K562 (cell line): ENCODE data around the gene ZCRB1. TPM values are rescaled to one million over a fixed set of nuclear protein-coding genes. Genes with fewer than 3 reads are reported as not detected.

Experiments used
- DEAF1 ChIP-seq: fragments of 450-650 bp; formaldehyde crosslinking; IDR thresholded peaks from 2 replicates; pipeline ENCODE4 v1.4.0; 2020; ENCODE audit warnings: mild to moderate bottlenecking, moderate library complexity
- HBP1 ChIP-seq: fragments of 450-650 bp; formaldehyde crosslinking; IDR thresholded peaks from 2 replicates; pipeline ENCODE4 v1.4.0; 2022; ENCODE audit warnings: missing genetic modification characterization
- HNRNPK ChIP-seq: fragments of 200-400 bp; formaldehyde crosslinking; IDR thresholded peaks from one replicate; pipeline ENCODE4 v1.6.1; 2018; ENCODE audit warnings: mild to moderate bottlenecking, low read depth, low read length; ENCODE audit not compliant: poor library complexity, severe bottlenecking
- RAD21 ChIP-seq, 2 experiments: fragments of 250-450 bp in 1 of 2; fragments of 450-650 bp in 1 of 2; sonication (Bioruptor Pico) in 1 of 2; formaldehyde crosslinking in 1 of 2; IDR thresholded peaks in 1 of 2; conservative IDR thresholded peaks in 1 of 2; 2 replicates each; pipeline versions ENCODE4 v1.4.0 to v1.8.0; 2020 to 2022; ENCODE audit warnings: mild to moderate bottlenecking in 2 of 2, moderate library complexity in 1 of 2
- TOE1 ChIP-seq, 2 experiments: fragments of 450-650 bp in 1 of 2; sonication (generic) in 1 of 2; formaldehyde crosslinking in 1 of 2; IDR thresholded peaks; 2 replicates each; pipeline versions ENCODE4 v1.7.1 to v1.8.0; 2016 to 2022; ENCODE audit warnings: borderline replicate concordance in 2 of 2, mild to moderate bottlenecking in 2 of 2, antibody characterized with exemption in 1 of 2, inconsistent platforms in 1 of 2, low read depth in 1 of 2, missing genetic modification reagents in 1 of 2, moderate library complexity in 1 of 2
- ZBTB12 ChIP-seq: fragments of 250-450 bp; sonication (Bioruptor Pico); IDR thresholded peaks from 2 replicates; pipeline ENCODE4 v1.4.0; 2020
- ZNF134 ChIP-seq: fragments of 250-450 bp; sonication (Bioruptor Pico); conservative IDR thresholded peaks from 2 replicates; pipeline ENCODE4 v1.4.0; 2020
- ZNF280B ChIP-seq: fragments of 250-450 bp; sonication (Bioruptor Pico); IDR thresholded peaks from 2 replicates; pipeline ENCODE4 v1.5.1; 2021; ENCODE audit warnings: mild to moderate bottlenecking
- ZNF431 ChIP-seq: sonication (generic); formaldehyde crosslinking; IDR thresholded peaks from 2 replicates; pipeline ENCODE4 v1.8.0; 2022; ENCODE audit warnings: mild to moderate bottlenecking, missing genetic modification reagents
- ZNF778 ChIP-seq: fragments of 450-650 bp; formaldehyde crosslinking; IDR thresholded peaks from 2 replicates; pipeline ENCODE4 v1.4.0; 2020; ENCODE audit warnings: mild to moderate bottlenecking, moderate library complexity
- polyA plus RNA-seq, 8 experiments: library from polyadenylated mRNA; depleted of rRNA in 4 of 8; stranded (reverse) in 5 of 8; unstranded in 3 of 8; fragments of >200 nt; fragmentation: Nextera tagmentation in 2 of 8; fragmentation: Illumina TruSeq in 1 of 8; extraction: Ambion mirVana in 2 of 8; extraction: Trizol in 1 of 8; gene quantifications; 2 replicates each; pipeline versions ENCODE4 v1.2.1 to v1.2.3, GENCODE V29; 2011 to 2014; ENCODE audit warnings: inconsistent platforms in 1 of 8, missing spikeins in 1 of 8
- total RNA-seq, 7 experiments: library from RNA; depleted of rRNA in 6 of 7; stranded (reverse); fragments of >200 nt in 6 of 7; fragmentation: Illumina TruSeq in 2 of 7; extraction: Trizol in 2 of 7; gene quantifications; 2 replicates each; pipeline versions ENCODE4 v1.2.1 to v1.2.3, GENCODE V29; 2011 to 2021; ENCODE audit warnings: low replicate concordance in 1 of 7
- TF ChIP-seq, protein P1 (sequence below): fragments of 450-650 bp; IDR thresholded peaks from 2 replicates; pipeline ENCODE4 v1.6.1; 2017; ENCODE audit warnings: antibody characterized with exemption, mild to moderate bottlenecking
- TF ChIP-seq, protein P2 (sequence below): fragments of 250-450 bp; sonication (Bioruptor Pico); IDR thresholded peaks from 2 replicates; pipeline ENCODE4 v1.9.0; 2021; ENCODE audit warnings: mild to moderate bottlenecking

The ZCRB1 gene
- total and polyA plus RNA-seq, 9 of the 15 experiments (the other 6 are each of a cell fraction or from before 2014, with no cell fraction given): 36.0 to 102 (median 51.0) TPM

- peak; percentile 53; the same call in 1 of the 2 replicates for TF ChIP-seq DEAF1 (CRISPR knock-in tag)
- TF ChIP-seq HBP1 (CRISPR knock-in tag): no peak
- no peak for TF ChIP-seq ZNF280B (CRISPR knock-in tag)
- no peak for TF ChIP-seq ZNF431 (CRISPR knock-in tag)
- no peak for TF ChIP-seq HNRNPK
- peak; percentile 78 to 83 for TF ChIP-seq RAD21 (CRISPR knock-in tag; conservative IDR thresholded peaks at IDR 0.05 in 1 of 2, IDR thresholded peaks at IDR 0.05 in 1 of 2)
- no peak for TF ChIP-seq TOE1 (IDR thresholded peaks at IDR 0.05; ENCODE audit: borderline replicate concordance)
- TF ChIP-seq TOE1 (CRISPR knock-in tag; IDR thresholded peaks at IDR 0.05; ENCODE audit: borderline replicate concordance, low read depth): no peak
- no peak for TF ChIP-seq ZBTB12 (CRISPR knock-in tag)
- TF ChIP-seq ZNF778 (CRISPR knock-in tag): no peak
- TF ChIP-seq, protein P1, sequence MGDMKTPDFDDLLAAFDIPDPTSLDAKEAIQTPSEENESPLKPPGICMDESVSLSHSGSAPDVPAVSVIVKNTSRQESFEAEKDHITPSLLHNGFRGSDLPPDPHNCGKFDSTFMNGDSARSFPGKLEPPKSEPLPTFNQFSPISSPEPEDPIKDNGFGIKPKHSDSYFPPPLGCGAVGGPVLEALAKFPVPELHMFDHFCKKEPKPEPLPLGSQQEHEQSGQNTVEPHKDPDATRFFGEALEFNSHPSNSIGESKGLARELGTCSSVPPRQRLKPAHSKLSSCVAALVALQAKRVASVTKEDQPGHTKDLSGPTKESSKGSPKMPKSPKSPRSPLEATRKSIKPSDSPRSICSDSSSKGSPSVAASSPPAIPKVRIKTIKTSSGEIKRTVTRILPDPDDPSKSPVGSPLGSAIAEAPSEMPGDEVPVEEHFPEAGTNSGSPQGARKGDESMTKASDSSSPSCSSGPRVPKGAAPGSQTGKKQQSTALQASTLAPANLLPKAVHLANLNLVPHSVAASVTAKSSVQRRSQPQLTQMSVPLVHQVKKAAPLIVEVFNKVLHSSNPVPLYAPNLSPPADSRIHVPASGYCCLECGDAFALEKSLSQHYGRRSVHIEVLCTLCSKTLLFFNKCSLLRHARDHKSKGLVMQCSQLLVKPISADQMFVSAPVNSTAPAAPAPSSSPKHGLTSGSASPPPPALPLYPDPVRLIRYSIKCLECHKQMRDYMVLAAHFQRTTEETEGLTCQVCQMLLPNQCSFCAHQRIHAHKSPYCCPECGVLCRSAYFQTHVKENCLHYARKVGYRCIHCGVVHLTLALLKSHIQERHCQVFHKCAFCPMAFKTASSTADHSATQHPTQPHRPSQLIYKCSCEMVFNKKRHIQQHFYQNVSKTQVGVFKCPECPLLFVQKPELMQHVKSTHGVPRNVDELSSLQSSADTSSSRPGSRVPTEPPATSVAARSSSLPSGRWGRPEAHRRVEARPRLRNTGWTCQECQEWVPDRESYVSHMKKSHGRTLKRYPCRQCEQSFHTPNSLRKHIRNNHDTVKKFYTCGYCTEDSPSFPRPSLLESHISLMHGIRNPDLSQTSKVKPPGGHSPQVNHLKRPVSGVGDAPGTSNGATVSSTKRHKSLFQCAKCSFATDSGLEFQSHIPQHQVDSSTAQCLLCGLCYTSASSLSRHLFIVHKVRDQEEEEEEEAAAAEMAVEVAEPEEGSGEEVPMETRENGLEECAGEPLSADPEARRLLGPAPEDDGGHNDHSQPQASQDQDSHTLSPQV: no peak
- no peak for TF ChIP-seq ZNF134
- TF ChIP-seq, protein P2, sequence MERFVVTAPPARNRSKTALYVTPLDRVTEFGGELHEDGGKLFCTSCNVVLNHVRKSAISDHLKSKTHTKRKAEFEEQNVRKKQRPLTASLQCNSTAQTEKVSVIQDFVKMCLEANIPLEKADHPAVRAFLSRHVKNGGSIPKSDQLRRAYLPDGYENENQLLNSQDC (CRISPR knock-in tag): no peak
Observed at GRCh38 chr12:42332301-42333285, 6.7 kb upstream of the ZCRB1 start (continued).
